Measurements from ENCODE around the gene DOK6. TPM values are rescaled to one million over a fixed set of nuclear protein-coding genes. Genes with fewer than 3 reads are reported as not detected.
A peak's percentile ranks its signal among the peaks of the same experiment; 100 is the strongest.

DOK6 gene
- total RNA-seq, 1 experiment from 2014 or later, result not detected

DNA sequence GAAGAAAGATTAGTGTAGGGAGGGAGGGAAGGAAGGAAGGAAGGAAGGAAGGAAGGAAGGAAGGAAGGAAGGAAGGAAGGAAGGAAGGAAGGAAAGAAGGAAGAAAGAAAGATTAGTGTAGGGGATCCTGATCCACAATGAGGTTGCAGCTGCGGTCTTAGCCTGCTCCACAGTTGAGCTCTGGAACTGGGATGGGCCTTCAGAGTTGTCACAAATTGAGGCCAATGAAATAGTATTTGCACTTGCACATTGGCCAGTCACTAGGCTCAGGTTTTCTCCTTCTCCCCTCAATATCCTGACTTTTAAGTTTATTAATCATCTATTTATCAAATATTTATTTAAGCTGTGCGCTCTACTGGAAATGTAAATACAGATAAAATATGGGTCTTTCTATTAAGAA lies 34.3 kb downstream of the DOK6 start:
- DNase-seq (ENCODE audit: low spot score), result no peak

DNA sequence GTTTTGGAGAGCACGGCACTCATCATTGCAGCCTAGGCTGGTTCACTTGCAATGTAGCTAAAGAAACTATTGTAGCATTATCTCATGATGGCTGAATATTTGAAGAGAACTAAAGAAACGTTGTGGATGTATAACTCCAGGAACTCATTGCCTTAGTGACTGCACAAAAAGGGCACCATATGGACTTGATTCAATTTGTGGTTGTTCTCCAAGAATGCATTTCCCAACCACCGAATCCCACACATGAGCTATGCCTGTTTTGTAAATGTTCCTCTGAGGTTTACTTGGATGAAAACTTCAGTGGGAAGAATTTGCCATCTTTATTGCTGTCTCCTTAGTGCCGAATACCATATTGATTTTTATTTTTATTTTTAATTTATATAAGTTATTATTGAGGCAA lies 43.5 kb downstream of the DOK6 start:
- no peak for DNase-seq (ENCODE audit: low spot score)

DNA sequence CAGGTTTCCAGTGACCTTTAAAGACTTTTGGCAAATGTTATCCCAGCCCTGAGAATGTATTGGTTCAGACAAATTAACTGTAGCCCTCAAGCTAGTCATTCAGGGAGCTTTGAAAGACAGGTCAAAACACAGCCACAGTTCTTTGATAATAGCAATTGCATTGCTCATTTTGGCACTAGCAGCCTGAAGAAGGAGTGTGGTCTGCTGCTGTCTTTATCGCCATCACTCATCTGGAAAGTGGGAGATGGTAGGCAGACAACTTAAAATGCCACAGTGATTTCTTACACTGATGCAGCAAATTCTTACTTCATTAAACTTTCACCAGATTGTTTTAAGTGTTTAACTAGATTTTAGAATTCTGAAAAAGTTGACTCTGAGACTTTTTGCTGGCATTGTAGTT lies 47.2 kb downstream of the DOK6 start:
- no peak for DNase-seq (ENCODE audit: low spot score)

DNA sequence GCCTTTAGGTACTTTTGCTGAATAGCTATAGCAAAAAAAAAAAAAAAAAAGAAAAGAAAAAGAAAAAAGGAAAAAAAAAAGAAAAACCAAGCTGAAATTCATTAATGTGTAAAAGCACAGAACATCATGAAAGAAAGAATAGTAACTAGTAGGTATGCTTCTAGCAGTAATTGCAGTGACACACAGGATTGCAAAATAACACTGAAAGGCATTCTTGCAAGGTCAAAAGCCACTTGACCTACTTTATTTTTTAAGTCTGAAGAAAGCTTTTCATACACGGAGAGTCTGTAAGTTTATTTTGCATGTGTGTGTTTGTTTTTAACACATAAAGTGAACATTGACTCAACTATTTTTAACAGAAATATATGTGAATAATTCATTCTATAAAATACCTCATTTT lies 54.4 kb downstream of the DOK6 start:
- DNase-seq (ENCODE audit: low spot score), result no peak

DNA sequence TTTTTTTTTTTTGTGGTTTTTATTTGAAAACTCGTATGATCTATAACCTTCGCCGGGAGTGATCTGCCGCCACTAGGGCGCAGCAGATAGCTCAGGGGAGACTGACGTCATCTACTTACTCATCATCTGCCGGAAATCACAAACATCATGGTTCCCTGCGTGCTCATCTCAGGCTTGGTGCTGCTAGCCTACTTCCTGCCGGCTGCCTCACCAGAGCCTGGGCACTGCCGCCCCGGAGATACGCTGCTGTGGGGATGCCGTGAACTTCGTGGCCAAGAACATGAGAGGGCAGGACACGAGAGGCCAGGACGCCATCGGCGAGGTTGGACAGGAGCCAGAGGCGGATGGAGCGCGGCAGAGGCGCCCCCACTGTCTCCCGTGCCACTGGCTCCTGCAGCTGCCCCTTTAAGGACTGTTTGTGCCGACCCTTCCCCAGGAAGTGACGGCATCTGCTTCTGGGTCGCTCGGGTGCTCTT lies 68.8 kb downstream of the DOK6 start:
- peak; percentile 27 for DNase-seq (ENCODE audit: low spot score)

DNA sequence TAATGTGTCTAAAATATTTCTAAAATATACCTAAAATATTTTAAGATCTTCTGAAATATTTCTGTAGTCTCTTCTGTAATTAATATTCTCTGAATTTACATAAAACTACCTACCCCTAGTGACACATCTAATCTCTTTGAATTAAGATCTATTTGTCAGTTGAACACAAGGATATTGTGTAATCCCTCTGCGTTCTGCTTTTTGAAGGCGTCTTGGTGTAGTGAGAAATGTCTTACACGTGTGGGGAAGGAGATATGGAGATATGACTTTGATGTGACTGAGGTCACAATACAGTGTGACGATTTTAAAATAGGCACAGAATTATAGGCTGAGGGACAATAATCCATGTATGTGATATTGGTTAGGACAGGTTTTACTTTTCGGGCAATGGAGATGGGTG lies 79.8 kb downstream of the DOK6 start:
- no peak for DNase-seq (ENCODE audit: low spot score)

DNA sequence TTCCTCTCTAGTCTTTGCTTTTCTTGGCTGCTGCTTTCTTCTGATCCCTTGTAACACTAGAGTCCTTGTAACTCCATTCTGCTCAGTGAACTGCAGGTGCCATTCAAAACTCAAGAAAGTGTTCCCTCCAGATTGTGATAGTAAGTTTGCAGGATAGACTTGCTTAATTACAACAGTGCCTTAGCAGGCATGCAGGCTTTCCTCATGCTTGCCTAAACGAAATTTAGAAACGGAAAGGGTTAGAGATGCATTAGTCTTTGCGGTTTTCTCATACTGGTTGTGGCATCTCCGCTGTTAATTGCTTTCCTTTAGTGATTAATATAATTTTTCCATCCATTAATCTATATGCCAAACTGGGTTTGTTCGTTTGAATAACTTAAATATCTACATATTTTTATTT lies 82.9 kb downstream of the DOK6 start:
- no peak for DNase-seq (ENCODE audit: low spot score)

DNA sequence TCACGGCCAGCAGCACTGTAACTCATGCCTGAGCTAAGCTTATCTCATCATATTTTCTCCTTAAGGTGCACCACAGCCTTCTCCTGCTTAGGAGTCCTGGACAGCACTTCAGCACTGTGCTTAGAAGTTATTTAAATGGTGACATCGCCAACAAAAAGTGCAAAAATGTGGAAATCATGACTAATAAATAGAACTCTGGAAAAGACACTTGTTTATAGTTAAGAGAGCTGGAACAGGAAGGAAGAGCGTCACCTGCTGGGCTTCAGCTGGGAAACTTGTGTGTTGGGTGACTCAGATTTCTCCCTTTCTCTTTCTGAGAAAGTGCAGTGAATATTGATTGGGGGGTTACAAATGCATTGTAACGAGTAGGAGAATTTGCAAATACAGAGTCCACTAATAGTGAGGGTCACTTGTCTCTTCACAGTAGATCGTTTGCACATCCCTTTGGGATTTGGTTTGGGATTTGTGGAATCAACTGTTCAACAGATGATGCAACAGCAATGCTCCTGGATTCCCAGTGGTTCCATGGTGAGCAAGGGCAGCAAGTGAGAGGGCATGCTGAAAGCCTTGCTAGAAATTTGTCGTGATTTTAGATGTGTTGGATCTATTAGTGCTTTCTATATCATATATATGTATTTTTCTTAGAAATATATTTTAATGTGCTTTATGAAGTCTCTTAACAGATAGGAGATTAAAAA lies 84.2 kb downstream of the DOK6 start:
- peak; percentile 9 for DNase-seq (ENCODE audit: low spot score)

DNA sequence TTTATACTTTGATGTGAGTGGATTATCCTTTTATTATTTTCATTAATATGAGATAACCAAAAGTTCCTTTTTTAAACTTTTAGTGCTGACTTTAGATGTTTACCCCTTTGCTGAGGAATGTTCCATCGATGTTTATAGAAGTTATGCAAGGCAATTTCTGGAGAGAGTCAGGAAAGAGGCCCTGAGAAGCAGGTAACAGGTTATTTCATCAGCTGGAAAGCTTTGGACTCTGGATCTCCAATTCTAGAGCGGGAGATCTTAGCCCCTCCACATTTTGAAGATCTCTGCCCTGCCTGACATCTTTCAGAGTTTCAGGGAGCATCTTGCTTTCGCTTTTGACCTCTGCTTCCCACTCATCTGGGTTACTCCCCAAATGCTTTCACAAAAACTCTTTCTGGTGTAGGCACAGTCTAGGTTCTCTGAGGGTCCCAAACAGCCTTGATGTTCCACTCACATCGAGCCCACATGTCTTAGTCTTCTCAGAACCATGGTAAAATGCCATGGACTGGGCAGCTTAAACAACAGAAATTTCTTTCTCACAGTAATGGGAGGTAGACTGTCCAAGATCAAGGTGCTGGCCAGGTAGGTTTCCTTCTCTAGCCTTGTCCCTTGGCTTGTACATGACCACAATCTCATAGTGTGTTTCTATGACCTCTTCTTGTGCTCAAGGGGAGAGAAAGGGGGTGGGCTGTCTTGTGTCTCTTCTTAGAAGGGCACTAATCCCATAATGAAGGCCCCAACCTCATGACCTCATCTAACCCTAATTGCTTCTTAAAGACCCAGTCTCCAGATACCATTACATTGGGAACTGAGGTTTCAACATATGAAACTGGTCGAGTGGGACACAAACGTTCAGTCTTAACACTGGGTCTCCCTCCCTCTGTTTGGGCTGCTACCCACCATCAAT lies 87.1 kb downstream of the DOK6 start:
- DNase-seq (ENCODE audit: low spot score), result no peak

DNA sequence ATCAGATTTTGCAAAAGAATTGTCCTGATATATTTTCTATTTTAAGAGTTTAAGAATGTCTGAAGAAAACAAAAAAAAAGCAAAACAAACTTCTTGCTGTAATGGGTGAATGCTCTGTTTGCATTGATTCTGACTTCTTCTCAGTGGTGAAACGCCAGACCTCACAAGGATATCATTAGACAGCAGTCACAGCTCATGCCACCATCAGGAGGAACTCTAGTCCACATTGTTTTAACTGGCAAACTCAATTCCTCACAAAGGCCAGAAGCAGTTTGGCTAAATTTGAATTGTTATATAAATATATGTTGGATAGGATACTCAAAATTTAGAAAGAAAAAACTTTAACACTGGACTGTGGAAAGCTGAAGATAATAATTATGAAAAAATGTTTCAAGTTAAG lies 89.4 kb downstream of the DOK6 start:
- DNase-seq (ENCODE audit: low spot score), result no peak

DNA sequence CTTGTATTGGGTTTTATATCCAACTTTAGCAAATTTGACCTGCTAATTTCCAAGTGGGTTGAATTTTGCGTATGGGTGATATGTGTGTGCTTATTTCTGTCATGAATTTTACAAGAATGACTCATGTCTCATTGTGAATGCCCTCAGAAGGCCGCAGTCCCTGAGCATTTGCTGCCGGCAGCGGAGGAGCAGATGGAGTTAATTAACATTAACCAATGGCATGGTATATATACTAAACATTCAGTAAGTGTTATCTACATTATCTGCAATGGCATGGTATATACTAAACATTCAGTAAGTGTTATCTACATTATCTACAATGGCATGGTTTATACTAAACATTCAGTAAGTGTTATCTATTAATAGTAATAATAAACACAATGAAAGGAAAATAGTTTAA lies 90.1 kb downstream of the DOK6 start:
- no peak for DNase-seq (ENCODE audit: low spot score)

DNA sequence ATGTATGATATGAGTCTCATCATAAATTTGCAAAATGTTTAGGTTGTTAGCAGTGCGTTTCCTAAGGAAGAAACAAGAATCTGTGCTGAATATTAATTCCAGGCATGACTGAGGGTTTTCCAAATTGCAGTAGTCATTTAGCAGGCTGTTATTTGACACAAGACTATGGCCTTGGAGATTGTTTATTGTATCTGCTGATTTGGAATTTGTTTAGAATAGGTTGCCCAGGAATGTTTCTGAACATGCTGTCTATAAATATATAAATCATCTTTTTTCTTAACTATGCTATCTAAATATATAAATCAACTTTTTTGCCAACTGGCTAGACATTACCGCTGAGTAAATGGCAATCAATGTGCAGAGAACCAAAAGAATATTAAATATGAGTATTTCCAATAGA lies 90.9 kb downstream of the DOK6 start:
- no peak for DNase-seq (ENCODE audit: low spot score)

DNA sequence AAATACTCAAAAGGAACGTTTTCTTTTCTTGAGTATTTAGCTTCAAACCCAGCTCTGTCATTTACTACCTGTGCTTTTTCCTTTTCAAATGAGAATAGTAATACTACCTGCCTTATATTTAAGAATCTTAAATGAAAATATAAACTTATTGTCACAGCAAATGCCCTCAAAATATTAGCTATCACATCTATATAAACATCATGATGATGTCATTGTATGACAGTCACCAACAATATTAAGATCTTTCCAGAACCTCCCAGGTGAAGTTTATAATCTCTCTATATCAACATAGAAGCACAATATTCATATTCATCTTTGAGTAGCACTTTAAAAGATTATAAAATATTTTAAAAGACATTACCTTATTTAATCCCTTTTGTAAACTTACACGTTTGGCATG lies 92.2 kb downstream of the DOK6 start:
- DNase-seq (ENCODE audit: low spot score), result no peak

DNA sequence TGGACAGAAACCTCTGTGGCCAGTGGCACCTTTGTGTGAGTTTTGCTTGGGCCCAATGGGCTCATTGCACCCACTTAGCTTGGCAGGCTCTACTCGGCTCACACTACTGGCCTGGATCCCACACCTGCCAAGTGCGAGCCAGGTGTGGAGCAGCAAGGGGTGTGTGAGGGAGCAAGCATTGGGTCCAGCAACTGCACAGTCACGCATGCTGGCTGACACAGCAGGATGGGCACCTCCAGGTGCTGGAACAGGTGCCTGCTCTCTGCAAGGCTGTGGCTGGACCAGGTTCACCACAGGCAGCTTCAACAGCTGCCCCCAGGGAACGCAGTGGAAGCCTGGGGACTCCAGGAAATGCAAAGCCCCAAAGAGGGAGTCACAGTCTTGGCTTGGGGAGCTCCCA lies 94.2 kb downstream of the DOK6 start:
- no peak for DNase-seq (ENCODE audit: low spot score)

DNA sequence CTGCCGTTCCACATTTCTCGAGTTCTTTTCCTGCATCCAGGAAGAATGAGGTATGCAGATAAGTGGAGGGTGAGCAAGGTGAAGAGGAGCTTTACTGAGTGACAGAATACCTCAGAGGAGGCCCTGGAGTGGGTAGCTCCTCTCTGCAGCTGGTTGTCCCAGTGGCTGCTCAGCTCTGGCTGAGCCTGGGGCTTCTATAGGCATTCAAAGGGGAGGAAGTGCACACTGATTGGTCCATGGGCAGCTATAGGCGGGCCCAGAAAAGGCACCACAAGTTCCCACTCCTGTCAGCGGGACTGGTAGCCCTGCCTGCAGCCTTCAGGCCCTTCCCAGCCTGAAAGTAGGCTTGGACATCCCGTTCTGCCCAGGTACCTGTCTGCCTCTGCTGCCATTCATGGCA lies 94.7 kb downstream of the DOK6 start:
- DNase-seq (ENCODE audit: low spot score), result no peak

DNA sequence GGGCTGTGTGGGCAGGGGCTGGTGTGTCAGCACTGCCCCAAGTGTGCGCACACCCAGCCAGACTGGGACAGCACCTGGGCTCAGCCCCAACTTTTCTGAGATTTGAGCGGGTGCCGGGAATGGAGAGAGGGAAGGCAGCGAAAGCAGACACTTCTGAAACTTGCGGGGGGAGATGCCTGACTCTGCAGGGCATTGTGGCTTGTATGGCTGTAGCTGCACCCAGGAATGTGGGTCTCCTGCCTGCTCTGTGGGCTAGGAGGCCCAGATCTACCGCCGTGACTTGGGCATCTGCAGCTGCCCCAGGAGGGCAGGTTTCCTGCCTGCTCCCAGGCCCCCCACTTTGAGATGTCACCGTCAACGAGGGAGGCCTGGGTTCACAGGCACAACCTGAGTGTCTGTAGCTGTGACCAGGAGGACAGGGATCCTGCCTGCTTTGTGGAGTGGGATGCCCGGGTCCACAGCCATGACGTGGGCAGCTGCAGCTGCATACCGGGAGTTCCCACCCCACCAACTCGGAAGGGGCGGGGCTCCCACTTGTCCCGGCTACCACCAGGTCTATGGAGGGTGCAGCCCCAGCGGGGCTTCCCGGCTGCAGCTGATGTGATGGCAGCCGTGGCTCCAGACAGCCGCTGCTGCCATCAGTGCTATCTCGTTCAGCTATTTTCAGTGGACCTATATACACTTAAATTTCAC lies 95.3 kb downstream of the DOK6 start:
- DNase-seq (ENCODE audit: low spot score), result no peak

DNA sequence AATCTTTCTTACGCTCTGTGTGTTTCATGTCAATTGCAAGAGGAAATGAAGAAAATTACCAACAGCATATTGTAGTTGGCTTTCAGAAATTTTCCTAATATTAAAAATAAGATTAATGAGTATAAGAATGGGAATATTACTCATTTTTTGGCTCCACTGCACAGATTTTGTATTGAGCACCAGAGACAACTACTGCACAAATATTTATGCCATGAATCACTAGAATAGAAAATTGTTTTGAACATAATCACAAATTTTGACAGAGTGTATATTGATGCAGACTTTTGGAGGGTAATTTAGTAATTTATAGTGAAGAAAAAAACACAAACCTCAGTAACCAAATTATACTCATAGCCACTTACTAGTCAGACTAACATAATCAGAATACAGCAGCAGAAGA lies 118.3 kb downstream of the DOK6 start:
- no peak for DNase-seq (ENCODE audit: low spot score)

DNA sequence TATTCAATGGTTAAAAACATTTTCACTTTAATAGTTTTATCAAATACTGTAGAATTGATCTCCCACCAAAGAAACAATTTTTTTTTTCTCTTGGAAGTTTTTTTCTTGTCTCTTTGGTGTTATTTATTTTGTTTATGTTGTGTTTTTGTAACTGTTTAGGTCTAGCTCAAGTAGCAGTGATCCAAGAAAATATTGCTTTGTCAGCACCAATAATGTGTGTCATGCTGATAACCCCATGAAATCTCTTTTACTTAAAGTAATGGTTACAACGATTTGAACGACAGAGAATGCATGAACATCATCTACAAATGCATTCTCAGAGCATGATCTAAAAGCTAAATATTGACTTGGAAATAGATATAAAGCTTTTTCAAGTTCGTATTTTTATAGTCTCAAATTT lies 122.9 kb downstream of the DOK6 start:
- DNase-seq (ENCODE audit: low spot score), result no peak

DNA sequence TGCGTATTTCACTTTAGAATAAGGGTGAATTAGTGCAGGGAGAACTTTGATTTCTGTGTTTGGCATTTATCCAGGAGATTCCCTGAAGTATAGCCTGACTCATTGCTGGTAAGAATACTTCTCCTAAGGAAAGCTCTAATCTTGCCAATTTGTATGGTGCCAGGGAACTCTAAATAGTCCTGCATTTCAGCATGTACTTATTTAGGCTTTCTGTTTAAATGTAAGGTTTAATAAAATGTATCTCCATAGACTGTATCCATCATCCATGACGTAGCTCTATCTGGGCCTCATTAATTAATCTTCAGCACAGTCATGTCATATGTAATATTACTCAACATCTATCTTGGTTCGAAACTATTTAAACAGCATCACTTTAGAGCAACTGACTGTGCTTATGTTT lies 127.7 kb downstream of the DOK6 start:
- no peak for DNase-seq (ENCODE audit: low spot score)

DNA sequence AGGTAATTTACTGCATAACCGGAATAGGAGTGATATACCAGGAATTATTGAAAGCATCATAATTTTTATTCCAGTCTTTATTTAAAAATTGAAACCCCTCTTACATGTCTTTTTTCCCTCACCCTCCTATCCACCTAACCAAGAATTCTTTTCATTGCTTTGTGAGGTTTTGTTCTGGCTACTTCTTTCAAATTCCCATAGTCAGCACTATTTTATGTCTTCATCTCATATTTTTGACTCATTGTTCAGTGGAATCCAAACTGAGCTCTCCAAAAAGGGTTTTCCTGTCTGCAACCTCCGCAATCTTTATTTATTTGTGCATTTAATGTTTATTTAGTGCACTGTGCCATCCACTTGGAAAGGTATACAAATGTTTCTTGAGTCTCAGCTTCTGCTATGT lies 128.5 kb downstream of the DOK6 start:
- DNase-seq (ENCODE audit: low spot score), result no peak

DNA sequence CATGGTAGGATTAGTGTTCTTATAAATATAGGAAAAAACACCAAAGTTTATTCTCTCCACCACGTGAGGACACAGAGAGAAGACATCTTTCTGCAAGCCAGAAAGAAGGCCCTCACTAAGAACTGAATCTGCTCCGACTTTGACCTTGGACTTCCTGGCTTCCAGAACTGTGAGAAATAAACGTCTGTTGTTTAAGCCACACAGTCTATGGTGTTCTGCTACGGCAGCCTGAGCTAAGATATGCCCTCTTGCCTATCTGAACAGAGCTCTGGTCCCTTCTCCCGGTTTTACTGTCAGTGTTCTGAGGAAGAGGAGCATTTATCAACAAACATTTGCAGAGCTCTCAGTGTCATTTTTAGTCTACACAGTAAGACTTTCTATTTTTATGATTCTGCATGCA lies 131.3 kb downstream of the DOK6 start:
- DNase-seq (ENCODE audit: low spot score), result no peak

DNA sequence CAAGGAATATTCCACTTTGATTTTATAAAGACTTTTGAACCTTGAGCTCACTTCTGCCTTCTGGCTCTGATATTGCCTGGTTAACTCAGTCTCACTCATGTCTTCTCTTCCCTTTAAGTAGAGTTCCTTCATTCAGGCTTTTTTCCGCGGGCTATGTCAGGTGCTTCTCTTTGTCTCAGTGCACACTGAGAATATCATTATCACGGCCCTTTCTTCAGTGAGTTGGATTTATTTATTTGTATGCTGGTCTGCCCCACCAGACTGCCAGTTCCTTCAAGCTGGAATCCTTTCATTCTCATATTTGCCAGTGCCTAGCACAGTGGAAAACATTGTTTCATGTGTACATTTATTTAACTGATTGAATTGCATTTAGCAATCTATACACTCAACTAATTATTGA lies 136.5 kb downstream of the DOK6 start:
- no peak for DNase-seq (ENCODE audit: low spot score)

DNA sequence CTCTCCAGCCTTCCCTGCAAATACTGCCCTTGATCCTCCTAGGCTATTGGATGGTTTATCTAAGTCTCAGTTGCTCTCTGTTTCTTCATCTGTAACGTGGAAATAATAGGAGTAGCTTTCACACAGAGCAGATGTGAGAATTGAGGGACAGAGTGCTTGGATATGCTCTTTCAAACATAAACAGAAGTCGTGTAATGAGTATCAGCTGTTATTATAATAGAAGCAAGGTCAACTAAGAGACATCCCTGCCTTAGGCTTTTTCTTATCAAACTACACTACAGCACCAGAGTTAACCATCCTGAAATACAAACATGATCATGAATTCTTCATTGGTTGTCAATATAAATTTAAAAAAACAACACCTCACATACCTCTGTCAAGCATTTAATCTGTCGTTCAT lies 138.2 kb downstream of the DOK6 start:
- DNase-seq (ENCODE audit: low spot score), result no peak
